H9 (cell line): ENCODE data around the gene PELI2. TPM values are rescaled to one million over a fixed set of nuclear protein-coding genes. Genes with fewer than 3 reads are reported as not detected.

ENCODE experiments used
- DNase-seq: peaks from one replicate; pipeline ENCODE4 v3.0.0-alpha.2; 2017
- H2AFZ ChIP-seq: one replicate; pipeline ENCODE4 v1.6.1; 2013; ENCODE audit warnings: mild to moderate bottlenecking, low read length, control low read depth, moderate library complexity
- H2AK5ac ChIP-seq: 2 replicates; pipeline ENCODE4 v1.6.1; 2013; ENCODE audit warnings: low read length, control low read depth, mixed read lengths; ENCODE audit not compliant: insufficient read length
- H2BK120ac ChIP-seq: one replicate; pipeline ENCODE4 v1.6.1; 2013; ENCODE audit warnings: low read depth, mild to moderate bottlenecking, low read length, control low read depth, inconsistent platforms; ENCODE audit not compliant: poor library complexity, severe bottlenecking
- H2BK12ac ChIP-seq: 2 replicates; pipeline ENCODE4 v1.6.1; 2013; ENCODE audit warnings: low read length, control low read depth, mixed read lengths, low read depth; ENCODE audit not compliant: insufficient read length
- H2BK15ac ChIP-seq: 2 replicates; pipeline ENCODE4 v1.6.1; 2013; ENCODE audit warnings: low read depth, low read length, control low read depth
- H2BK20ac ChIP-seq: one replicate; pipeline ENCODE4 v1.6.1; 2013; ENCODE audit warnings: low read depth, mild to moderate bottlenecking, low read length, control low read depth, inconsistent platforms; ENCODE audit not compliant: poor library complexity, severe bottlenecking
- H2BK5ac ChIP-seq: 2 replicates; pipeline ENCODE4 v1.6.1; 2013; ENCODE audit warnings: low read length, control low read depth, mixed read lengths; ENCODE audit not compliant: insufficient read length
- H3K14ac ChIP-seq: 2 replicates; pipeline ENCODE4 v1.6.1; 2013; ENCODE audit warnings: low read length, control low read depth; ENCODE audit not compliant: insufficient read depth
- H3K18ac ChIP-seq: 2 replicates; pipeline ENCODE4 v1.6.1; 2013; ENCODE audit warnings: low read depth, mild to moderate bottlenecking, mixed read lengths, low read length, control low read depth; ENCODE audit not compliant: insufficient read length
- H3K23ac ChIP-seq: 2 replicates; pipeline ENCODE4 v1.6.1; 2013; ENCODE audit warnings: low read length, control low read depth, mixed read lengths, low read depth; ENCODE audit not compliant: insufficient read length
- H3K23me2 ChIP-seq: 2 replicates; pipeline ENCODE4 v1.6.1; 2013; ENCODE audit warnings: low read depth, mild to moderate bottlenecking, mixed read lengths, low read length, control low read depth; ENCODE audit not compliant: insufficient read length, poor library complexity, severe bottlenecking
- H3K27ac ChIP-seq: 2 replicates; pipeline ENCODE4 v1.5.1; 2013; ENCODE audit warnings: low read length, control low read depth, mixed read lengths, low read depth; ENCODE audit not compliant: insufficient read length
- H3K27me3 ChIP-seq: 2 replicates; pipeline ENCODE4 v1.6.1; 2013; ENCODE audit warnings: low read length, control low read depth, inconsistent platforms; ENCODE audit not compliant: insufficient read depth
- H3K4ac ChIP-seq: 2 replicates; pipeline ENCODE4 v1.6.1; 2013; ENCODE audit warnings: low read depth, mild to moderate bottlenecking, control low read depth, inconsistent platforms, low read length, moderate library complexity
- H3K4me1 ChIP-seq: 2 replicates; pipeline ENCODE4 v1.6.1; 2013; ENCODE audit warnings: low read length, control low read depth, inconsistent platforms; ENCODE audit not compliant: insufficient read depth
- H3K4me2 ChIP-seq: 2 replicates; pipeline ENCODE4 v1.6.1; 2013; ENCODE audit warnings: low read length, control low read depth, mixed read lengths; ENCODE audit not compliant: insufficient read length, insufficient read depth
- H3K56ac ChIP-seq: 2 replicates; pipeline ENCODE4 v1.6.1; 2013; ENCODE audit warnings: low read depth, mild to moderate bottlenecking, mixed read lengths, low read length, control low read depth; ENCODE audit not compliant: insufficient read length
- H3K79me1 ChIP-seq: 2 replicates; pipeline ENCODE4 v1.6.1; 2013; ENCODE audit warnings: low read depth, mild to moderate bottlenecking, moderate library complexity, low read length, control low read depth, inconsistent platforms; ENCODE audit not compliant: insufficient read depth, poor library complexity, severe bottlenecking
- H3K79me2 ChIP-seq: 2 replicates; pipeline ENCODE4 v1.6.1; 2013; ENCODE audit warnings: low read length, control low read depth, inconsistent platforms; ENCODE audit not compliant: insufficient read depth
- H3K9ac ChIP-seq: 2 replicates; pipeline ENCODE4 v1.6.1; 2013; ENCODE audit warnings: low read length, control low read depth, mixed read lengths; ENCODE audit not compliant: insufficient read length; ENCODE audit errors: extremely low read depth
- H3K9me3 ChIP-seq: one replicate; pipeline ENCODE4 v1.6.1; 2013; ENCODE audit warnings: low read depth, low read length, inconsistent platforms; ENCODE audit not compliant: control insufficient read depth
- H3T11ph ChIP-seq: one replicate; pipeline ENCODE4 v1.6.1; 2013; ENCODE audit warnings: mild to moderate bottlenecking, low read length, control low read depth, inconsistent platforms
- H4K20me1 ChIP-seq: one replicate; pipeline ENCODE4 v1.6.1; 2013; ENCODE audit not compliant: control insufficient read depth, insufficient read length, insufficient read depth
- H4K5ac ChIP-seq: 2 replicates; pipeline ENCODE4 v1.6.1; 2013; ENCODE audit warnings: low read depth, mild to moderate bottlenecking, mixed read lengths, low read length, control low read depth; ENCODE audit not compliant: insufficient read length
- H4K8ac ChIP-seq: replicated peaks from 2 replicates; pipeline ENCODE4 v1.6.1; 2013; ENCODE audit warnings: low read length, control low read depth, mixed read lengths, low read depth; ENCODE audit not compliant: insufficient read length
- H4K91ac ChIP-seq: 2 replicates; pipeline ENCODE4 v1.6.1; 2013; ENCODE audit warnings: low read depth, mild to moderate bottlenecking, moderate library complexity, mixed read lengths, low read length, control low read depth; ENCODE audit not compliant: insufficient read length
- H3K27ac Mint-ChIP-seq, 3 experiments: 2 replicates in 2 of 3; 3 replicates in 1 of 3; pipeline ENCODE4 v1.8.0; 2020 to 2021; ENCODE audit warnings: mixed read lengths in 3 of 3, mild to moderate bottlenecking in 1 of 3, moderate library complexity in 1 of 3
- H3K27me3 Mint-ChIP-seq: 2 replicates; pipeline ENCODE4 v1.8.0; 2021; ENCODE audit warnings: low read depth, mild to moderate bottlenecking, moderate library complexity, mixed read lengths
- H3K36me3 Mint-ChIP-seq, 3 experiments: 2 replicates in 2 of 3; 3 replicates in 1 of 3; pipeline ENCODE4 v1.8.0; 2020 to 2021; ENCODE audit warnings: low read depth in 3 of 3, mixed read lengths in 3 of 3; ENCODE audit not compliant: insufficient read depth in 1 of 3
- H3K4me1 Mint-ChIP-seq, 2 experiments: 2 replicates each; pipeline ENCODE4 v1.8.0; 2020; ENCODE audit warnings: mixed read lengths in 2 of 2
- H3K4me3 Mint-ChIP-seq, 2 experiments: 2 replicates in 1 of 2; 3 replicates in 1 of 2; pipeline ENCODE4 v1.8.0; 2020 to 2021; ENCODE audit warnings: mild to moderate bottlenecking in 2 of 2, mixed read lengths in 2 of 2, moderate library complexity in 1 of 2
- H3K9me3 Mint-ChIP-seq, 2 experiments: 2 replicates in 1 of 2; 3 replicates in 1 of 2; pipeline ENCODE4 v1.8.0; 2020; ENCODE audit warnings: mild to moderate bottlenecking in 2 of 2, mixed read lengths in 2 of 2, moderate library complexity in 1 of 2
- WGBS: extraction: QIAGEN DNeasy Blood & Tissue Kit; methylation state at CpG from one replicate; pipeline ENCODE4 v1.1.7; 2013; ENCODE audit warnings: missing lambda C conversion rate, low lambda C conversion rate, mixed read lengths; ENCODE audit not compliant: insufficient read length; ENCODE audit errors: extremely low coverage; 5-methylcytosine and 5-hydroxymethylcytosine counted together
- total RNA-seq: library from RNA; stranded (reverse); gene quantifications from 2 replicates; pipeline ENCODE4 v1.2.1, GENCODE V29; 2021
- TF ChIP-seq, protein P1 (sequence below): fragments of 200-600 bp; sonication (generic); conservative IDR thresholded peaks from 3 replicates; pipeline ENCODE4 v1.8.0; 2021; ENCODE audit warnings: antibody characterized with exemption, mild to moderate bottlenecking

PELI2 gene
- total RNA-seq, 1 experiment from 2014 or later, result 18.0 TPM

DNA sequence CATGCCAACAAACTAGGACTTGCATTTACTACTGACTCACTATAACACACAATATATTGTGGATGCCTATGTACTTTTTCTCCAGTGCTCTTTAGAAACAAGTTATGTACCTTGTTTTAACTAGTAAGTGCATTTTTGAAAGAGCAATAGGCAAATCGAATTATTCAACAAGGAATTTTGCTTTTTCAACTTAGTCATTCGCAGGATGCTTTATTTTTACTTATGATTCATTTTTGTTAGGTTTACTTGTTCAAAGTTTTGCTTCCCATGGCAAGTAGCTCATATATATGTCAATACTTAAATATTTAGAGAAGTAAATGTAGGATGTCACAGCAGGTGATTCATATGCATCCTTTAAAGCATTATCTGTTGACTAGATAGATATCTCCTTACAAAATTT is 149.8 kb downstream of the PELI2 start:
- Histone ChIP-seq H3K18ac (no peak overlapping the region), H2BK12ac (no peak overlapping the region), H3K4me2 (no peak overlapping the region), H4K20me1 (no peaks in the 10 kb centered on the region), H3K14ac (no peak overlapping the region), H2BK15ac (no peak overlapping the region), H4K91ac (no peak overlapping the region), H2BK120ac (no peak overlapping the region), H4K5ac (no peak overlapping the region), H3K27me3 (no peaks in the 10 kb centered on the region), H3K27ac (no peak overlapping the region), H3K9me3 (no peaks in the 10 kb centered on the region), H3K23me2 (no peaks in the 10 kb centered on the region), H3K9ac (no peak overlapping the region), H3K23ac (no peak overlapping the region), H2AFZ (no peak overlapping the region), H2AK5ac (no peak overlapping the region), H2BK20ac (no peak overlapping the region), H3K79me2 (no peaks in the 10 kb centered on the region), H2BK5ac (no peak overlapping the region), H3K4me1 (no peaks in the 10 kb centered on the region), H3K4ac (no peak overlapping the region), H3K56ac (no peak overlapping the region), H3K79me1 (no peaks in the 10 kb centered on the region), H4K8ac (no peak overlapping the region), H3T11ph (no peak overlapping the region)
- Mint-ChIP-seq H3K27me3 (no peaks in the 10 kb centered on the region), H3K36me3 (no peaks in the 10 kb centered on the region), H3K9me3 (no peaks in the 10 kb centered on the region), H3K27ac (no peak overlapping the region), H3K4me1 (peaks cover 5 to 6% of the 10 kb centered on the region in 2 experiments; a peak in 2 of 4 replicates), H3K4me3 (no peak overlapping the region)
- TF ChIP-seq, protein P1, sequence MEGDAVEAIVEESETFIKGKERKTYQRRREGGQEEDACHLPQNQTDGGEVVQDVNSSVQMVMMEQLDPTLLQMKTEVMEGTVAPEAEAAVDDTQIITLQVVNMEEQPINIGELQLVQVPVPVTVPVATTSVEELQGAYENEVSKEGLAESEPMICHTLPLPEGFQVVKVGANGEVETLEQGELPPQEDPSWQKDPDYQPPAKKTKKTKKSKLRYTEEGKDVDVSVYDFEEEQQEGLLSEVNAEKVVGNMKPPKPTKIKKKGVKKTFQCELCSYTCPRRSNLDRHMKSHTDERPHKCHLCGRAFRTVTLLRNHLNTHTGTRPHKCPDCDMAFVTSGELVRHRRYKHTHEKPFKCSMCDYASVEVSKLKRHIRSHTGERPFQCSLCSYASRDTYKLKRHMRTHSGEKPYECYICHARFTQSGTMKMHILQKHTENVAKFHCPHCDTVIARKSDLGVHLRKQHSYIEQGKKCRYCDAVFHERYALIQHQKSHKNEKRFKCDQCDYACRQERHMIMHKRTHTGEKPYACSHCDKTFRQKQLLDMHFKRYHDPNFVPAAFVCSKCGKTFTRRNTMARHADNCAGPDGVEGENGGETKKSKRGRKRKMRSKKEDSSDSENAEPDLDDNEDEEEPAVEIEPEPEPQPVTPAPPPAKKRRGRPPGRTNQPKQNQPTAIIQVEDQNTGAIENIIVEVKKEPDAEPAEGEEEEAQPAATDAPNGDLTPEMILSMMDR, result no peak
- no CpG with 5 or more reads among the region's 2 CpGs for WGBS
- no peak for DNase-seq
